SK-N-MC (cell line): ENCODE data around the gene SCMH1.
"Not testable (repeated sequence)": the region's sequence is repeated elsewhere in the genome, so short reads cannot be mapped to it uniquely, and the experiment has no call there.

Experiments
- DNase-seq: peaks from one replicate; pipeline ENCODE4 v3.0.0-alpha.2; 2011; ENCODE audit warnings: low read depth, low spot score
- H3K27ac ChIP-seq: fragments of 200-600 bp; sonication (generic); 2 replicates; pipeline ENCODE4 v1.5.1; 2016; ENCODE audit warnings: mixed run types
- H3K36me3 ChIP-seq: fragments of 200-600 bp; sonication (generic); 2 replicates; pipeline ENCODE4 v1.6.1; 2017; ENCODE audit warnings: antibody characterized with exemption, low read length, mixed read lengths; ENCODE audit not compliant: insufficient read depth
- H3K4me3 ChIP-seq: fragments of 200-600 bp; sonication (generic); 2 replicates; pipeline ENCODE4 v1.5.1; 2016
- H3K9ac ChIP-seq: fragments of 200-600 bp; sonication (generic); 2 replicates; pipeline ENCODE4 v1.8.0; 2017; ENCODE audit warnings: mixed run types, mixed read lengths; ENCODE audit not compliant: insufficient read length
- H3K9me3 ChIP-seq: fragments of 200-600 bp; sonication (generic); 2 replicates; pipeline ENCODE4 v1.6.1; 2017; ENCODE audit warnings: low read depth, mild to moderate bottlenecking, antibody characterized with exemption, low read length, moderate library complexity, mixed read lengths
- EZH2 ChIP-seq: fragments of 200-600 bp; sonication (generic); IDR thresholded peaks from one replicate; pipeline ENCODE4 v1.6.1; 2017; ENCODE audit warnings: antibody characterized with exemption
- FOXP2 ChIP-seq: optimal IDR thresholded peaks from 2 replicates; pipeline ENCODE3; 2011; ENCODE audit warnings: mild to moderate bottlenecking, moderate library complexity; ENCODE audit not compliant: insufficient read depth; ENCODE audit errors: extremely low read length, control extremely low read depth
- POLR2AphosphoS5 ChIP-seq: IDR thresholded peaks from 2 replicates; pipeline ENCODE4 v1.6.1; 2012; ENCODE audit warnings: mild to moderate bottlenecking, low read depth, low read length, borderline replicate concordance

The SCMH1 gene

DNA sequence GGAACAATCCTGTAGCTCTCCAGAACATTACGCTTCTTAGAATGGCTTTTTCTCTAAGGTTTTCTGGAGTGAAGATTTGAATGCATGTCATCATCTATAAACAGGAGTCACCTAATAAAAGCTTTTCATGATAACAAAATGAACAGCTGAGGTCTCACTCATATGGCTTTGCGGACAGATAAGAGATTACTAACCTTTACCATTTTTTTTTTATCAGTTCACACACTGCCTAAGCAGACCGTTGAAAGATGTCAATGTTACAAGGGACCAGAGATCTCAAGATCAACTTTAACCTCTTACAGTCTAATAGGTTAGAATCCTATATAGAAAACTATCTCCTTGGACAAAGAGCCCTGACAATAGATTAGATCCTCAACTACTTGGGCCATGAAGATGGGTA lies 41.4 kb downstream of the SCMH1 start:
- TF ChIP-seq EZH2 (no peak), POLR2AphosphoS5 (no peak), FOXP2 (no peak)
- DNase-seq: no peak
- peaks cover 2% of the 10 kb centered on the region; the same call in 1 of the 2 replicates for H3K9me3 ChIP-seq
- no peak overlapping the region for H3K9ac ChIP-seq
- H3K27ac ChIP-seq: no peak overlapping the region
- H3K4me3 ChIP-seq: no peak overlapping the region
- H3K36me3 ChIP-seq: peaks cover 5% of the 10 kb centered on the region; the same call in 1 of the 2 replicates

GRCh38 chr1:41199375-41199774 lies 42.7 kb downstream of the SCMH1 start:
- Histone ChIP-seq H3K27ac (no peak overlapping the region), H3K36me3 (peaks cover 3% of the 10 kb centered on the region; the same call in 1 of the 2 replicates), H3K9me3 (peaks cover 2% of the 10 kb centered on the region; the same call in 1 of the 2 replicates), H3K9ac (no peak overlapping the region), H3K4me3 (no peak overlapping the region)
- no peak for DNase-seq
- TF ChIP-seq EZH2 (no peak), POLR2AphosphoS5 (no peak), FOXP2 (no peak)

DNA sequence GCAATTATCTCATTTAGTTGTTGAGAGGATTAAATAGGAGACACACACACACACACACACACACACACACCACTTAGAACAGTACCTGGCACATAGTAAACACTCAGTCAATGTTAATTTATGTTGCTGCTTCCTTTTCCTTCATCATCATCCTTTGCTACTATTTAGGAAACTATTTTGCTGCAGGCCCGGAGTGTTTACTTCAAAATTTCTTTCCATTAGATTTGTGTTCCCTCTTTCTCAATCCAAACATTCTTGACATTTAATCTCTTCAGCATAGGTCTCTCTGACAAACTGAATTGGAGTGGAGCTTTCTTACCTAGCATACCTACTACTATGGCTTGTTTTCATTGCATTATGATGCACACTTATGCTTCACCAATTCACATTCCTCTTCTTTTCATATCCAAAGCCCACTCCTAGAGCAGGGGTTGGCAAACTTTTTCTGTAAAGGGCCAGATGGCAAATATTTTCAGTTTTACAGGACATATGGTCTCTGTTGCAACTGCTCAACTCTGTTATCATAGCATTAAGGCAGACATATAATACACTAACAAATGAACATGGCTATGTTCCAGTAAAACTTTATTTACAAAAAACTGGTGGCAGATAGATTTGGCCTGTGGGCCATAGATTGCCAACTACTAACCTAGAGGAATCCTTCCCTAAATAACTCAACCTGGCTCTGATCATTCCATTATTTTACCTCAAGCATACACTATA lies 49.5 kb downstream of the SCMH1 start:
- TF ChIP-seq POLR2AphosphoS5 (no peak), FOXP2 (no peak), EZH2 (no peak)
- Histone ChIP-seq H3K4me3 (no peak overlapping the region), H3K27ac (no peak overlapping the region), H3K9ac (no peak overlapping the region), H3K36me3 (no peaks in the 10 kb centered on the region), H3K9me3 (peaks cover 2% of the 10 kb centered on the region; the same call in 1 of the 2 replicates)
- no peak for DNase-seq

DNA sequence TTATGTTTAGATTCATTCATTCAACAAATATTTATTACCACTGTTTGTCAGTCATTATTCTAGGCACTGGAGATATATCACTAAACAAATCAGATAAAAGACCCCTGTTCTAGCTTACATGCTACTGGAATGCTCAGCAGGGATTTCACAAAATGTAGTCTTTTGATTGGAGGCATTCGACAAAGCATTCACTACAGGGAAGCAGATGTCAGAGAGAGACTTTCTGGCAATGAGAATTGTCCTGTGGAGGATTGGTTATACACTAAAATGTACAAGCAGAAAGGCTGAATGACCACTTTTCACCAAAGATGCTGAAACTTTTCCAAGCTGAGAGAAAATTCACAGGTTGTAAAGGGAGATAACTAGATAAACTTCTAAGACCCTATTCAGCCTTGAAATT lies 57.7 kb downstream of the SCMH1 start:
- H3K27ac ChIP-seq: no peak overlapping the region

DNA sequence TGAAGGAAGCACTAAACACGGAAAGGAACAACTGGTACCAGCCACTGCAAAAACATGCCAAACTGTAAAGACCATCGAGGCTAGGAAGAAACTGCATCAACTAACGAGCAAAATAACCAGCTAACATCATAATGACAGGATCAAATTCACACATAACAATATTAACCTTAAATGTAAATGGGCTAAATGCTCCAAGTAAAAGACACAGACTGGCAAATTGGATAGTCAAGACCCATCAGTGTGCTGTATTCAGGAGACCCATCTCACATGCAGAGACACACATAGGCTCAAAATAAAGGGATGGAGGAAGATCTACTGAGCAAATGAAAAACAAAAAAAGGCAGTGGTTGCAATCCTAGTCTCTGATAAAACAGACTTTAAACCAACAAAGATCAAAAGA lies 63.9 kb downstream of the SCMH1 start:
- peaks cover 12% of the 10 kb centered on the region; the same call in 1 of the 2 replicates for H3K36me3 ChIP-seq
- not testable (repeated sequence) for H3K9ac ChIP-seq, H3K4me3 ChIP-seq, H3K9me3 ChIP-seq, DNase-seq, H3K27ac ChIP-seq

More for the DNA sequence above, 57.7 kb downstream of the SCMH1 start:
- no peak for TF ChIP-seq FOXP2
- no peak for TF ChIP-seq POLR2AphosphoS5
- no peak for TF ChIP-seq EZH2
- peaks cover 10% of the 10 kb centered on the region; the same call in 1 of the 2 replicates for H3K36me3 ChIP-seq
- no peak overlapping the region for H3K4me3 ChIP-seq
- DNase-seq: no peak
- no peaks in the 10 kb centered on the region for H3K9me3 ChIP-seq
- H3K9ac ChIP-seq: no peak overlapping the region

DNA sequence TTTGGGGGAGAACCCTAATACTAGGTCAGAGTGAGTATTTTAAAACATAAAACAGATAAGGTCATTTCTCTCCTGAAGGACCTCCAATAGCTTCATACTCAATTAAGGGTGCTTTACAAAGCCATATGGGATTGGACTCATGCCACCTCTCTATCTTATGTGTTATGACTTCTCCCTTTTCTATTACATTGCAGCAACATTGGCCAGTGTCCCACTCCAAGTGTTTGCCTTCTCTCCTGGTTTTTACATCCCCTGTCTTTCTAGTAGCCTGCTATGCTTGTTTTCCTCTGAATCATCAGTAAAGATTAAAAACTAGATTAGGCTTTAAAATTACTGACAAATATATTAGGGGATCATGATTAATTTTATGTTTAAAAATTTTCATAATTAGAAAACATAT lies 66.6 kb downstream of the SCMH1 start:
- H3K4me3 ChIP-seq: no peak overlapping the region
- H3K9me3 ChIP-seq: no peaks in the 10 kb centered on the region
- H3K9ac ChIP-seq: no peak overlapping the region
- no peak for TF ChIP-seq EZH2
- no peak for DNase-seq
- H3K27ac ChIP-seq: no peak overlapping the region
- peaks cover 7% of the 10 kb centered on the region; the same call in 1 of the 2 replicates for H3K36me3 ChIP-seq

- DNase-seq: no peak
- Histone ChIP-seq H3K36me3 (peaks cover 18% of the 10 kb centered on the region; the same call in 1 of the 2 replicates), H3K9me3 (no peaks in the 10 kb centered on the region), H3K9ac (no peak overlapping the region), H3K27ac (no peak overlapping the region), H3K4me3 (no peak overlapping the region)
- TF ChIP-seq POLR2AphosphoS5 (no peak), FOXP2 (no peak), EZH2 (no peak)
Observed at GRCh38 chr1:41174170-41174569, 67.9 kb downstream of the SCMH1 start.

DNA sequence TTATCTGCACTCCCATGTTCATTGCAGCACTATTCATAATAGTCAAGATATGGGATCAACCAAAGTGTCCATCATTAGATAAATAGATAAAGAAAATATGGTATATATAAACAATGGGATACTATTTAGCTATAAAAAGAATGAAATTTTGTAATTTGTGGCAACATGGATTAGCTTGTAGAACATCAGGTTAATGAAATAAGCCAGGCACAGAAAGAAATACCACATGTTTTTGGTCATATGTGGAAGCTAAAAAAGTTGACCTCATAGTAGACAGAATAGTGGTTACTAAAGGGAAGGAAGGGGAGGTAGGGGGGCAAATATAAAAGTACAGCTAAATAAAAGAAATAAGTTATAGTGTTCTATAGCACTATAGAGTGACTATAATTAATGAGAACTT lies 68.5 kb downstream of the SCMH1 start:
- TF ChIP-seq FOXP2 (no peak), EZH2 (no peak), POLR2AphosphoS5 (no peak)
- no peak overlapping the region for H3K4me3 ChIP-seq
- no peak overlapping the region for H3K9ac ChIP-seq
- peaks cover 23% of the 10 kb centered on the region; the same call in 1 of the 2 replicates for H3K36me3 ChIP-seq
- H3K9me3 ChIP-seq: no peaks in the 10 kb centered on the region
- DNase-seq: no peak
- H3K27ac ChIP-seq: no peak overlapping the region
